Ishikawa (cell line): ENCODE data around the gene SCTR.

Source experiments
- CEBPB ChIP-seq: IDR thresholded peaks from 2 replicates; pipeline ENCODE4 v1.6.1; 2012
- CREB1 ChIP-seq: IDR thresholded peaks from 2 replicates; pipeline ENCODE4 v1.6.1; 2012; ENCODE audit warnings: low read depth
- EGR1 ChIP-seq: IDR thresholded peaks from 2 replicates; pipeline ENCODE4 v1.6.1; 2012
- EP300 ChIP-seq: IDR thresholded peaks from 2 replicates; pipeline ENCODE4 v1.6.1; 2012; ENCODE audit warnings: borderline replicate concordance
- FOXM1 ChIP-seq: IDR thresholded peaks from 2 replicates; pipeline ENCODE4 v1.6.1; 2012; ENCODE audit warnings: low read depth, borderline replicate concordance
- MAX ChIP-seq: IDR thresholded peaks from 2 replicates; pipeline ENCODE4 v1.6.1; 2012
- NFIC ChIP-seq: IDR thresholded peaks from 2 replicates; pipeline ENCODE4 v1.6.1; 2012
- RAD21 ChIP-seq: IDR thresholded peaks from 2 replicates; pipeline ENCODE4 v1.6.1; 2012; ENCODE audit warnings: low read depth
- REST ChIP-seq: IDR thresholded peaks from 2 replicates; pipeline ENCODE4 v1.6.1; 2012; ENCODE audit warnings: low read depth, mild to moderate bottlenecking
- TAF1 ChIP-seq: IDR thresholded peaks from 2 replicates; pipeline ENCODE4 v1.6.1; 2012; ENCODE audit warnings: low read depth, mild to moderate bottlenecking
- TCF12 ChIP-seq: IDR thresholded peaks from 2 replicates; pipeline ENCODE4 v1.6.1; 2012; ENCODE audit warnings: low read depth
- TEAD4 ChIP-seq: IDR thresholded peaks from 2 replicates; pipeline ENCODE4 v1.6.1; 2012
- USF1 ChIP-seq: IDR thresholded peaks from 2 replicates; pipeline ENCODE4 v1.6.1; 2012
- YY1 ChIP-seq: IDR thresholded peaks from 2 replicates; pipeline ENCODE4 v1.6.1; 2012; ENCODE audit warnings: low read depth
- ZBTB7A ChIP-seq: IDR thresholded peaks from 2 replicates; pipeline ENCODE4 v1.6.1; 2012; ENCODE audit warnings: low read depth

Gene SCTR

GRCh38 chr2:119441376-119442225 lies 82.7 kb downstream of the SCTR start:
- TF ChIP-seq REST (no peak), FOXM1 (no peak)

GRCh38 chr2:119440873-119441272 lies 83.4 kb downstream of the SCTR start:
- no peak for TF ChIP-seq REST
- no peak for TF ChIP-seq NFIC
- no peak for TF ChIP-seq FOXM1

- TF ChIP-seq RAD21 (no peak), CEBPB (no peak), FOXM1 (no peak), TEAD4 (no peak), CREB1 (no peak), NFIC (no peak), EP300 (no peak), EGR1 (no peak), USF1 (no peak), YY1 (no peak), MAX (no peak), REST (no peak), TCF12 (no peak), ZBTB7A (no peak)
Observed at GRCh38 chr2:119440501-119440870, 83.8 kb downstream of the SCTR start.

- TF ChIP-seq TEAD4: no peak
- no peak for TF ChIP-seq MAX
- TF ChIP-seq CEBPB: no peak
- TF ChIP-seq EGR1: no peak
- TF ChIP-seq USF1: no peak
- no peak for TF ChIP-seq ZBTB7A
- no peak for TF ChIP-seq NFIC
Observed at GRCh38 chr2:119439574-119440500, 84.4 kb downstream of the SCTR start.

GRCh38 chr2:119438726-119439284 lies 85.5 kb downstream of the SCTR start:
- TF ChIP-seq CEBPB (no peak), ZBTB7A (no peak), MAX (no peak), FOXM1 (no peak), TCF12 (no peak), CREB1 (no peak), USF1 (no peak), EGR1 (no peak), NFIC (no peak), TAF1 (no peak), TEAD4 (no peak), EP300 (no peak), YY1 (no peak), REST (no peak)
